ENCODE data around the gene PRC1. TPM values are rescaled to one million over a fixed set of nuclear protein-coding genes. Genes with fewer than 3 reads are reported as not detected.

The PRC1 gene
- total and polyA plus RNA-seq, 2 of the 13 experiments (the other 11 are each of a cell fraction or from before 2014, with no cell fraction given), result 137 to 162 TPM

DNA sequence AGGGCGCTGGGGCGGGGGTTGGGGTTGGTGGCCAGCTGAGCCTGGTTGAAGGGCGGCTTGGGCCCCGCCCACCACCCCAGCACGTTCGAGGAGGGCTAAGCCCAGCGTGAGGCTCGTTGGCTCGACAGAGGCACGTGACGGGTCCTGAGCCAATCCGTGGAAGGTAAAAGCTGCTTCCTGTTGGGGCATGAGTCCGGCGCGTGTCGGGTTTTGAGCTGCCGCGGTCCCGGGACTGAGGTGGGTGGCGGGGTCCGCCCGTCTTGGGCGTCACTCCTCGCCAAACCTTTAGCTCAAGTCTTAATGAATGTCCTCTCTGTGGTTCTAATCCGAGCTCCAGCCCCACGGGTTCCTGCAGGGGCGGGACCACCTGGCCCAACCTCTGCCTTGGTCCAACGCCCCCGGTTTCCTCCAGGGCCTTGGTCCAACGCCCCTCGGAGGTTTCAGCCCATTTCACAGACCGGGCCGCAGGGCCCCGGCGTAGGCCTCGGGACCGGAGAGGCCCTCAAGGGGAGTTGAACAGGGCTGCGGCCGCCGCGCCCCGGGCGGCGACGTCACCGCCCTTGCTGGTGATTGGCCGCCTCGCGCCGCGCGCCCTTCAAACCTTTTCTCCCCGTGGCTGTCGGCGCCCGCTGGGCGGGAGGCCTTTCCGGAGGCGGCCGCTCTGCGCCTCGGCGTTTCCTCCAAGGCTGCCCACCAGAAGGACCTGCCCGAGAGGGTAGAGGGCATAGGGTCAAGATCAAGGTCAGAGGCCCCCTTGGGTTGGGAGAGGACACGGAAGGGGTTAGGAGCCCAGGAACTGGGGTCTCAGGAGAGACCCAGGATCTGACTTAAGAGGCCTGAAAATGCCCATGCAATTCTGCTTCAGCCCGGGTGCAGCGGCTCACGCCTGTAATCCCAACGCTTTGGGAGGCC, 39.4 kb downstream of the PRC1 start, which contains the start of gene RCCD1 (continued):
- TF ChIP-seq, protein P1, sequence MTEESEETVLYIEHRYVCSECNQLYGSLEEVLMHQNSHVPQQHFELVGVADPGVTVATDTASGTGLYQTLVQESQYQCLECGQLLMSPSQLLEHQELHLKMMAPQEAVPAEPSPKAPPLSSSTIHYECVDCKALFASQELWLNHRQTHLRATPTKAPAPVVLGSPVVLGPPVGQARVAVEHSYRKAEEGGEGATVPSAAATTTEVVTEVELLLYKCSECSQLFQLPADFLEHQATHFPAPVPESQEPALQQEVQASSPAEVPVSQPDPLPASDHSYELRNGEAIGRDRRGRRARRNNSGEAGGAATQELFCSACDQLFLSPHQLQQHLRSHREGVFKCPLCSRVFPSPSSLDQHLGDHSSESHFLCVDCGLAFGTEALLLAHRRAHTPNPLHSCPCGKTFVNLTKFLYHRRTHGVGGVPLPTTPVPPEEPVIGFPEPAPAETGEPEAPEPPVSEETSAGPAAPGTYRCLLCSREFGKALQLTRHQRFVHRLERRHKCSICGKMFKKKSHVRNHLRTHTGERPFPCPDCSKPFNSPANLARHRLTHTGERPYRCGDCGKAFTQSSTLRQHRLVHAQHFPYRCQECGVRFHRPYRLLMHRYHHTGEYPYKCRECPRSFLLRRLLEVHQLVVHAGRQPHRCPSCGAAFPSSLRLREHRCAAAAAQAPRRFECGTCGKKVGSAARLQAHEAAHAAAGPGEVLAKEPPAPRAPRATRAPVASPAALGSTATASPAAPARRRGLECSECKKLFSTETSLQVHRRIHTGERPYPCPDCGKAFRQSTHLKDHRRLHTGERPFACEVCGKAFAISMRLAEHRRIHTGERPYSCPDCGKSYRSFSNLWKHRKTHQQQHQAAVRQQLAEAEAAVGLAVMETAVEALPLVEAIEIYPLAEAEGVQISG (CRISPR knock-in tag; IDR thresholded peaks at IDR 0.05), result peak; percentile 74
- TF ChIP-seq KAT7 (CRISPR knock-in tag; IDR thresholded peaks at IDR 0.05; ENCODE audit: borderline replicate concordance) (0 out of 2 replicates have a peak, but pooled peaks have one; percentile 75), PRMT3 (CRISPR knock-in tag; IDR thresholded peaks at IDR 0.05; ENCODE audit: borderline replicate concordance, low read depth) (no peak), ZNF703 (CRISPR knock-in tag; IDR thresholded peaks at IDR 0.05; ENCODE audit: borderline replicate concordance) (no peak; the same call in 1 of the 2 replicates), ZNF570 (CRISPR knock-in tag; IDR thresholded peaks at IDR 0.05; ENCODE audit: borderline replicate concordance) (no peak), ZNF124 (CRISPR knock-in tag; IDR thresholded peaks at IDR 0.05) (peak; percentile 54), ZNF329 (CRISPR knock-in tag; IDR thresholded peaks at IDR 0.05; ENCODE audit: low read depth) (no peak), CBX2 (IDR thresholded peaks at IDR 0.05; ENCODE audit: low read depth, low read length) (no peak), CBX2 (CRISPR knock-in tag; IDR thresholded peaks at IDR 0.05; ENCODE audit: low read depth) (no peak), YEATS4 (CRISPR knock-in tag; IDR thresholded peaks at IDR 0.05; ENCODE audit: borderline replicate concordance) (peak; percentile 96), ZBTB21 (CRISPR knock-in tag; IDR thresholded peaks at IDR 0.05) (no peak), GTF2F1 (IDR thresholded peaks at IDR 0.05; ENCODE audit: low read length) (no peak), ZNF343 (CRISPR knock-in tag; IDR thresholded peaks at IDR 0.05) (no peak), ZNF772 (CRISPR knock-in tag; IDR thresholded peaks at IDR 0.05) (peak; percentile 63; the same call in 1 of the 2 replicates), POLR2AphosphoS5 (IDR thresholded peaks at IDR 0.05; ENCODE audit: low read depth, low read length) (peak; percentile 84), NPAS2 (CRISPR knock-in tag; IDR thresholded peaks at IDR 0.05; ENCODE audit: borderline replicate concordance) (no peak), CSRNP2 (CRISPR knock-in tag; conservative IDR thresholded peaks at IDR 0.05; ENCODE audit: low read depth) (no peak), PCBP2 (optimal IDR thresholded peaks at IDR 0.05; ENCODE audit: low read depth, low read length, poor library complexity, severe bottlenecking) (no peak), REST (IDR thresholded peaks at IDR 0.05; ENCODE audit: borderline replicate concordance in 1 of 2, low read depth in 1 of 2, low read length in 2 of 2) (0 out of 4 replicates have a peak, but pooled peaks of 1 of the 2 experiments have one; percentile 20)
- TF ChIP-seq, protein P2, sequence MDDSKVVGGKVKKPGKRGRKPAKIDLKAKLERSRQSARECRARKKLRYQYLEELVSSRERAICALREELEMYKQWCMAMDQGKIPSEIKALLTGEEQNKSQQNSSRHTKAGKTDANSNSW (CRISPR knock-in tag; IDR thresholded peaks at IDR 0.05; ENCODE audit: borderline replicate concordance), result no peak

All from HepG2 (cell line).